ENCODE data around the gene SLC17A4.

DNA sequence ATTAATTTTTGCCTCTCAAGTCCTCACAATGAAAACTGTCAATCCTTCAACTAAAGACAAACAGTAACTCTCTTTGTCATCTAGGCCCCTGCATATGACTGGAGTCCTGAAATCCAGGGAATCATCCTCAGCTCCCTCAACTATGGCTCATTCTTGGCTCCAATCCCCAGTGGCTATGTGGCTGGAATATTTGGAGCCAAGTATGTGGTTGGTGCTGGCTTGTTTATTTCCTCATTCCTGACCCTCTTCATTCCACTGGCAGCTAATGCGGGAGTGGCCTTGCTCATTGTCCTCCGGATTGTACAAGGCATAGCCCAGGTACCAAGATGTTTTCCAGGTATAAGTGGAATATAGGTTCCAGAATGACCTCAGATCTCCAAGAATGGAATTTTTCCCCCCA, 15.4 kb downstream of the SLC17A4 start:
- TF ChIP-seq, protein P1, sequence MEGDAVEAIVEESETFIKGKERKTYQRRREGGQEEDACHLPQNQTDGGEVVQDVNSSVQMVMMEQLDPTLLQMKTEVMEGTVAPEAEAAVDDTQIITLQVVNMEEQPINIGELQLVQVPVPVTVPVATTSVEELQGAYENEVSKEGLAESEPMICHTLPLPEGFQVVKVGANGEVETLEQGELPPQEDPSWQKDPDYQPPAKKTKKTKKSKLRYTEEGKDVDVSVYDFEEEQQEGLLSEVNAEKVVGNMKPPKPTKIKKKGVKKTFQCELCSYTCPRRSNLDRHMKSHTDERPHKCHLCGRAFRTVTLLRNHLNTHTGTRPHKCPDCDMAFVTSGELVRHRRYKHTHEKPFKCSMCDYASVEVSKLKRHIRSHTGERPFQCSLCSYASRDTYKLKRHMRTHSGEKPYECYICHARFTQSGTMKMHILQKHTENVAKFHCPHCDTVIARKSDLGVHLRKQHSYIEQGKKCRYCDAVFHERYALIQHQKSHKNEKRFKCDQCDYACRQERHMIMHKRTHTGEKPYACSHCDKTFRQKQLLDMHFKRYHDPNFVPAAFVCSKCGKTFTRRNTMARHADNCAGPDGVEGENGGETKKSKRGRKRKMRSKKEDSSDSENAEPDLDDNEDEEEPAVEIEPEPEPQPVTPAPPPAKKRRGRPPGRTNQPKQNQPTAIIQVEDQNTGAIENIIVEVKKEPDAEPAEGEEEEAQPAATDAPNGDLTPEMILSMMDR (IDR thresholded peaks at IDR 0.05), result no peak
- no peak for TF ChIP-seq EP300 (IDR thresholded peaks at IDR 0.05)
- TF ChIP-seq POLR2A (IDR thresholded peaks at IDR 0.05; ENCODE audit: low read depth), result no peak

Data from esophagus muscularis mucosa (tissue), 4 donors.